ENCODE measurements around the gene CCDC92.

The CCDC92 gene

DNA sequence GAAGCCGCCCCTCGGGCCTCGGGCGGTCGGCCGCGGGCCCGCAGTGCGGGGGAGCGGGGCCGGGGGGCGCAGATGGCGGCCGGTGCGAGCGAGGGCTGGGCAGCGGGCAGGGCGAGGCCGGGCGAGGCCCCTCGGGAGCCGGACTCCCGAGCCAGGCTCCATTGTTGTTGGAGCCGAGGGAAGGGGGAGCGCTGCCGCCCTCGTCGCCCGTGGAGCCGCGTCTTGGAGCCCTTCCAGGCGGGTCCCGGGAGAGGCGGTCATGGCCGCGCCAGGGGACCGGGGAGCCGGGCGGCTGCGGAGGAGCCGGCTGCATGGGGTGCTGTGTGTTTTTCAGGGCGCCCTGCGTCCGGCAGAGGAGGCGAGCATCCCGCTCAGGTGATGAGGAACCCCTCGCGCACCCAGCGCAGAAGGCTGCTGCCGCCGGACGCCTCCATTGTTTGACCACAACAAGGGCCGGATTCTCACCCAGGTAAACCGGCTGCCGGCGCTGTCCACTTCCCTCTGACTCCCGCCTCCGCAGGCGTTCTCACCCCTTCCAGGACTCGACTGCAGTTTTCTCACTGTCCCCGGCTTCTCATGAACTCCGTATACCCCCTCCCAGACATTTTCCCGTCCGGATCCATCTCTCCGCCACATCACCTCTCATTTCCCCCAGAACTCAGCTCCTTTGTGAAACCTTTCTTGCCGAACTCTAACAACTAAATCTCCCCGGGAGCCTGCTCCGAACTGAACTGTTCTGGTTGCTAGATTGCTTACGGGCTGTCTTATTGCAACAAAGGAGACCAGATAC lies 1.1 kb upstream of the CCDC92 start:
- no peak for DNase-seq

DNA sequence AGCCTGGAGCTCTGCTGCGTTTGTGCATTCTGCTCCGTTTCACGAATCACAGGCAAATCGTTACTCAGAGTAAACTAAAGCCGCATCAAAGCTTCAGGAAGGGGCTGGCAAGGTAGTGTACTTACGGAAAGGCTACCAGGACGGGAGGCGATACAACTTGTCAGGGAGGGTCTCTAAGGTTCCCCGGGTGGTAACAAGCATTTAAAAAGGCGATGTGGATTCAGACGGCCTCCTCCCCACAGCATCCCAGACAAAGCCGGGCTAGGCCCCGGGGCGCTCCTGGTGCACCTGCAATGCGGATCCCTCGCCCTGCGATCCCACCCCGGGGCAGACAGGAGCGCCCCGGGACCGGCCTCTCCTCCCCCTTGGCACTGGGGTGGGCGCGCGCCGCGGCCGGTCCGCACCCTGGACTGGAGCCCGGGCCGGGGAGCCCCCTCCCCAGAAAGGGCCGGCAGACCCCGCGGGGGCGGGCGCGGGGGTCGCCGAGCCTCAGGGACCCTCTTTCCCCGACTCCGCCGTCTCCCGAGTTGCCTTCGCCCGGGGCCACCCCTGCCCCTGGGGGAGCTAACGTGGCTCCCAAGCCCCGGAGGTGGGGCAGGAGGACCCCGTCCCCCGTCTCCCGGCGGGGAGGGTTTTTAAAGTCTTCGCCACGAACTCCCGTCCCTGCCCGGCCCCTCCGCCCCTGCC lies 718 bp downstream of the CCDC92 start:
- peak; percentile 28 for DNase-seq

DNA sequence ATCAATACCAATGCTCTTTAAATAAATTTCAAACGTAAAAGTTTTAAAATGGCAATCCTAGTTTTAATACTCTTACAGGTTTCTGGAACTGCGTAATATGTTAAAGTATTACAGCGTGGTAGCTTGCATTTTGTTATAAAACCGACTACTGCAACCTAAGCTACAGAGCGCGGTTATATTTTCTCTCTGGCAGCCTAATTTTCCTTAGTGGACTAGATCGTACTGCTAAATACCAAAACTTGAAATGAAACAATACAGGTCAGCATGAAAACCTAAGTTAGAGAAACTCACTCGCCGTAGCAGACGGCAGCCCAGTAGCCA lies 1.2 kb downstream of the CCDC92 start:
- no peak for DNase-seq

DNA sequence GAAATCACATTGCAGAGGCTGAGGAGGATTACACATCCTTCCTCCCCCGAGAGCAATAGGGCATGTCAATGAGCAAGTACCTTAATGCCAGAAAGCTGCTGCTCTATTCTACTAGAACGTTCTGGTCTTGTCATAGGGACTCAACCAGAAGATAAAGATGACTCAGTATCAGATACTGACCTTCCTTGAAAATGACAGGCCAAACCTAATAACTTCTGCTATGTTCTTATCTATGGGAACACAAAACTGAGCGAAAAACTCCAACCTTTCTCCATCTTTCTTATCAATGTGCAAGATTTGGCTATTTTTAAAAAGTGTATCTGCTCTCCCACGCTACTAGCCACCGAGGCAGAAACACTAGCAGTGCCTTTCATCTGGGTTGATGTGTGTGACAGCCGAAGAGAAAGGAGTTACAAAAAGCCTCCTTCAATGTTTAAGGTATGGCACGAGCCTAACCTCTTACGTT lies 5.5 kb downstream of the CCDC92 start:
- no peak for DNase-seq

DNA sequence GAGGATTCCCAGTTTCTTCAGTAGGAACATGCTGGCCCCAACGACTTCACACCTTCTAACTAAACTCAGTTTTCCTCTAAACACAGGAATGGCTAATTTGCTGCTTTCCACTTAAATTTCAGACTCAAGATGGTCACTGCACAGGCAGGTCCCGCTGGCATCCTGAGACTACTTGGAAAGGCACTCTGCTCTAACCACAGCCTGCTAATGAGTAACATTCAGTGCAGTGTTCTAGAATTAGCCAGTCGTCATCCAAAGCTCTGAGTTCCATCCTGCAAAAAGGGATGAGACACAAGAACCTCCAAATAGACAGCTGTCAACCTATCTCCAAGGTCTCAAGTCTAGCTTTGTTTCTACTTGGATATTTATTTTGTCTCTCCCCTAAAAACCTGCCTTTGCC lies 6.0 kb downstream of the CCDC92 start:
- DNase-seq, result peak; percentile 75

DNA sequence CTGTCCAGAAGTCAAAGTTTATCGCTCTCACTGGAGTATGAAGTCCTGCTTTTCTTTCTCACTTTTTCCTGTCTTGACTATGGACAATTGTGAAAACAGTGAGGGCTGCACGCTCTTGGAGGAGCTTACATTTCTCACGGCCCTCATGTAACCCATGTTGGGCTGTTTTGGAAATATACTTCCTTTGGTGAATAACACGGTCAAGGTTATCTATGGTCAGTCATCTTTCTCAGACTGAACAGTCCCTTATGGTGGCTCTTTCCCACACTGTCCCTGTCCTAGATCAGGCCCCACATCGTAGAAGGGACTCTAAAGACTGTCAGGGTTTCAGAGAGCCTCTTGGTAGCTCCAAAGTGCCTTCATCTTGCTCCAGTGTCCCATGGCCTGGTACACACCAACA lies 7.2 kb downstream of the CCDC92 start:
- DNase-seq, result no peak

DNA sequence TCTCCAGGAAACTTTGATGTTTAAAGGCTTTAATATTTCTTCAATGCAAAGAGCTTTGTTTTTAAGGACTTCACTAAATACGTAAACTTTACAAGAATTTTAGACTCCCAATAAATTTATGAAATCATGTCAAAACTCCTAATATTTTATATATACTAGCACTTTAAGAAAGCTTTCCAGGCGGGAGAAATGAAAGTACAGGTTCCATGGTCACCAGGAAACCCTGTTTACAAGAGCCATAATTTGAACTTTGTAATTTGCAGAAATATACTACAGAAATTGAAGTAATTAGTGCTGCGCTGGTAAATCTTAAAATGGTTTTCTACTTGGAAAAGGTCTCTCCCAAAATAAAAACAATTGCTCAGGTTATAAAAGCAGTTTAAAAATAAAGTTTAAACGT lies 8.8 kb downstream of the CCDC92 start:
- DNase-seq, result no peak

DNA sequence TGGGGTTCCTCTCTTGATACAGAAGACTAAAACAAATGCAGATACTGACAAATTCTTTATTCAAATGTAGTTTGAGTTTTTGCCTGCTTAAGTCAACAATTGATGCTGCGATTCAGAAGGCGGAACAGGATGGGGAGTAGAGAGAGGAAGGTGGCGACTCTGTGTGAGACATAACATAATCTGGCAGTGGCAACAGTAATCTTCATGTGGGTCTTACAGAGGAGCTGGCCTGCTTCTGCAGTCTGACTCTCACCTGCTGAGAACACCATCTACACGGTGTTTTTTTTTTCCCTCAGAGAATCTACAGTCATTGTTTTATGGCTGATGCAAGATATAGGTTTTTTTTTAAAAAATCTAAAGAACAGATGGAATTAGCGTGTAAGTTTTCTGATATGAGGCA lies 10.1 kb downstream of the CCDC92 start:
- DNase-seq, result no peak

DNA sequence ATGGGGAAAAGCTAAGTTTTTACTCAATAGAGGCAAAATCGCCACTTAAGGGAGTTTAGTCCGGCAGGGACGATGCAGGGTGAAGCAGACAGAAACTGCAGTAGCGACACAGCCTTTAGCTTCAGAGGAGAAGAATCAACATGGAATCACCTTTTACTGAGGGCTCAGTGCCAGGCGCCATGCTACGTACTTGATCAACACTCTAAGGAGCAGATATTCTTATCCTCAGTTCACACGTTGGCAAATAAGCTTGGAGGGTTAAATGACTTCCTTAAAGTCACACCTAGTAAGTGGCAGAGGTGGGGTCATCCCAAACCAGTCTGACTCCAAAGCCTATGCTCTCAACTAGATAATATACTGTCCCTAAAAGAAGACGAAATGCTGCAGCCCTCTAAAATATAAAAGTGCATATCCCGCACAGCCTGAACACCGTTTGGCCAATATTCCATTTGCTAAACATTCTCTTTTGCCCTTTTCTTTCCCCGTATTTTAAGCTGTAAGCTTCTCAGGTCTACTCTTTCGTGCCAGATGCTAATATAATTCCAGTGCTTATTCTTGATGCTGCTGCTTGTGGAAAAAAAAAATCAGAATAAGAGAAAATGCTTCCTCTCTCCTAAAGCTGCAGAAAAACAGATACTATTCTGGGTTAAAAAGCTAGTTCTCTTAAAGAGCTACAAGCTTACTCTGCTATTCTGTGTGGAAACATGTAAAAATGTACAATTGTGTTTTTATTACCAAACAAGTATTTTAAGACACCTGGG lies 10.9 kb downstream of the CCDC92 start:
- DNase-seq, result no peak

DNA sequence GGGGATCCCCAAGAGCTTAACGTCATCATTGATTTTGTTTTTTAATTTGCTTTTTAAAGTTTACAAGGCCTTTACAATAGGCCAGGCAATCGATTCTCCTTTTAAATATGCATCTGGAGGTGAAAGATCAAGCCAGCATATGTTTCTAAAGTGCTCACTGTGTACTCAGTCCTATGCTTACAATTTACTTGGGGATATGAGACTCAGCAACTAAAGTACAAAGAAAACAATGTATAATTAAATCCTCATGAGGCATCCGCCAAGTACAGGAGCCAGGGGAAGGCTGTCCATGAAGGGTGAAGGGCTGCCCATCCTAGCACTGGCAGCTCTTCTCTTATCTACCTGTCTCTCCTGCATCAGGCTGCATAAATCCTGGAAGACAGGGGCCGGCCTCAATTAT lies 11.8 kb downstream of the CCDC92 start:
- no peak for DNase-seq

DNA sequence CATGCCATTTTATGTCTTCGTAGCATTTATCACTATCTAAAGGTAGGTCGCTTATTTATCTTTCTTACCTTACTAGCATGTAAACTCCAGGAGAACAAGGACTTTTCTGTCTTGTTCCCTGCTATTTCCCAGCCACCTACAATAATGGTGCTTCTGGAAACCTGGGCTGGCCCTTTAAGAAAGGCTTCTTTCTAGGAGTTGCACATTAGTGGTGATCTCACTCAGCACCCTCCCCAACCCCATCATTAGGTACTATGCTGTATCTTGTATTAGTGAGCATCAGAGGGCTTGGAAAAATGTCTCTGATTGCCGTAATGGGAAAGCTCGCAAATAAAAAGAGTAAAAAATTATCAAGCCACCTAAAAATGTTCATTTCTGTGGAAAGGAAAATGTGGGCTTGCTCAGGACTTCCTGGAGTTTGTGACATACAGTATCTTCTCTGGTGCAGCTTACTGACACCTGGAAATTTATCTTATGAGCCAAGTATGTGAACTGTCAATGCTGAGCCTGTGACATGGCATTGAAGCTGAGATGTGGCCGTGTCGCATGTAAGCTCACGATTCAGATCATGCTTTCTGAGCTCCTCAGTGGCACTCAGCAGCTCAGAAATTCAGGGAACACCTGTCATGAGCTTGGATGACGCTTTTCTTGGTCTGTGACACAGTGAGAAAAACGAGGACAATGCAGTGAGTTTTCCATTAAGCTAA lies 12.4 kb downstream of the CCDC92 start:
- no peak for DNase-seq

DNA sequence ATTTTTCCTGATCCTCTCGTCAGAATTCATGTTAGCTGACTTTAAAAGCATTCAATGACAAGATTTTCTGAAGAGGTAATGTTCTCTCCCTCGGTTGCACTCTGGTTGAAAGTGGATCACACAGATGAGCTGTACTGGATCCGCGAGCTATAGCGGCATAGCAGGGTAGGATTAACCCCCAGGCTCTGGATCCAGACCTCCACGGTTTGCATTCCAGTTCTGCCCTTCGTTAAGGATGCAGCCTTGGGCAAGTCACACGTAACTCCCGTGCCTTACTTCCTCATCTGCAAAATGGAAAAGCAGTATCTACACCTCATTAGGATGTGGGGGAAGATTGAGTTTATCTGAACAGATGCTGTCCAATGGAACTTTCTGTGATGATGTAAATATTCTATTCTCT lies 13.8 kb downstream of the CCDC92 start:
- DNase-seq, result no peak

DNA sequence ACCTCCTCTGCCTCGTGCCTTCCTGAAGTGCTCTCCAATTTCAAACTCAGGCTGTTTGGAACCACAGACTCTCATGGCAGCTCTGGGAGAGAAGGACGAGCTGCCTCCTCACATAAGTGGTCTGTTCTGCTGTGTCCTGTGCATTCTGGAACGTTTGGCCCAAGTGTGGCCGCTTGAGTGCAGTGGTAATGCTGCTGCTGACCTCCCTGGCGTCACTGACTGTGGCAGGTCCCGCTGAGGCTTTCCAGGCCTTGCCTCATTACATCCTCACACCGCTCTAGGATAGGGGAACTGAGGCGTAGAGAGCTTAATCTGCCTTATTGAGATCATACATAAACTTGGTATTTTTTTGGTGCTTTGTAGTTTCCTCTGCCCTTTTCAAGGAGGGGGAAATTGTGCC lies 14.2 kb downstream of the CCDC92 start:
- DNase-seq, result no peak

DNA sequence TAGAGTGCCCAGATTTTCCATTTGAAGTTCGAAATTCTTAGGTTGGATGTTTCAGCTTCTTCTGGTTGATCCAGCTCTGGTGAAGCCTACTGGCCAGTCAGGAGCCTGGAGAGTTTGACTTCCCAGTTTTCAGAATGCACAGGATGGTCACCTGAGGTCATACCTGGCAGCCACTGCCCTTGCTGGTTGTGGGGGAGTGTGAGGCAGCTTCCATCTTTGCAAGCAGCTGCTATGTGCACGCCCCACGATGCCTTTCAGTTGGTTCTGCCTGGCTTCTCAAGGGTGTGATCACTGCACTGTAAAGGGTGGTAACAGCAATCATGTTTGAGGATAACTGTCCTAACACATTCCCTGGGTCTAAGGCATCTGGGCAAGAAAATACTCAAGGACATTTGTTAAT lies 15.4 kb downstream of the CCDC92 start:
- DNase-seq, result no peak

DNA sequence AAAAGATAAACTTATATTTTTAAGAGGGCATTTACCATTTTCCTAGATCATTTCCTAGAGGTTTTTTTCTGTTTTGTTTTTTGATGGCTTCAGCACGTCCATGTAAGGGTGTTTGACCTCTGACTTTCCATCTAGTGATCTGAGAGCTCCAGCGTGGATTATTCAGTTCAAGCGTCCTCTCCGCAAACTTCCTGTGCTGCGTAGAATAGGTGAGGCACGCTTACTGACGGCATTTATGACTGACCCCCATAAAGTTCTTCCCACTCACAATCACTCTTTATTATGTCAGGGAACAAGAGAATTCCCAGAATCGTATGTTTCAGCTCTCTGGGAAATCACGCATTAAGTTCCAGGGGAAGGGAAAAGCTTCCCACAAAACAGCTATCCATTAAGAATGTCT lies 16.4 kb downstream of the CCDC92 start:
- DNase-seq, result no peak

DNA sequence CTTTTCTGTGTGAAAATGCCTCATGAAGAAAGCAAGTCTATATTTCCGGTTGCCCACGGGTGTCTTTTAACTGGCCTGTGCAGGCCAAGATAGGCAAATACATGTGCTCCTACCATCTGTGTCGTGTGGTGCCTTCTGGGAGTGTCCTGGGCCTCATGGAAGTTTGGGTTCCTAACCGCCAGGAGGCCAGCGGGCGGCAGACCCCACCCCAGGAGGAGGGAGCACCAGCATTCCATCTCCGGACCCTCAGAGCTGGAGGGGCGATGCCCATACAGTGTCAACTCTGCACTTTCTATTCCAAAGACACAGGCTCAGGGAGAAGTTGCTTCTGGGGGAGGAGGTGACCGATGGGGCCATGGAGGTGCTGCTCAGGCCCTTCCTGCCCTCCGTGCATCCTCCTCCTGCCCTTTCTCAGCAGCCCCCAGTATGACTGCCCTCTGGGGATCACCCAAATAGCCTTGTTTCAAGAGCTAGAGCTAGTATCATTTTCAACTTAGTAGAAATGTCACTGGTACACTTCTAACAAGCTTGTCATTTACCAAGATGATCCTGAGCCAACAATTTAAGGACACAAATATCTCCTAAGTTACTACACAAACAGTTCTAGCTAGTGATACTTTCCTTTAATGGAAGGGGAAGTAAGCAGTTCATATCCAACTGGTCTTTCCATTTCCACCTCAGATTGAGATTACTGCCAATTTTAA lies 17.8 kb downstream of the CCDC92 start:
- DNase-seq, result no peak

DNA sequence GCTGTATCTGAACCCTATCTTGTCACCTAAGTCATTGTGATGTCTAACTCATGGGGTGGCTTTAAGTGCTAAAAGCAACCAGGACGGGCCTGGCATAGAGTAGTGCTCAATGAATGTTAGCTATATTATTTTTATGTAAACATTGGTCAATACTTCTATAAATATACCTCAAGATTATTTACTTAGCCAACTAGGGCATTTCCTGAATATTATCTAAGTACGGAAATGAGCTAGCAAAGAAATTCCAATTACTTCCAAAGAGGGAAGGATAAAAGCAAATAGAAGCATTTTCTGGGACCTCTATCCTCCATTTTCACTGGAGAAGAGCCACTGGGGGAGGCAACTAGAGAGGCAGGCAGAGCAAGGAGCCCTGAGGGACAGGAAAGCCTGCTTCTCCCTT lies 20.6 kb downstream of the CCDC92 start:
- peak; percentile 22 for DNase-seq

DNA sequence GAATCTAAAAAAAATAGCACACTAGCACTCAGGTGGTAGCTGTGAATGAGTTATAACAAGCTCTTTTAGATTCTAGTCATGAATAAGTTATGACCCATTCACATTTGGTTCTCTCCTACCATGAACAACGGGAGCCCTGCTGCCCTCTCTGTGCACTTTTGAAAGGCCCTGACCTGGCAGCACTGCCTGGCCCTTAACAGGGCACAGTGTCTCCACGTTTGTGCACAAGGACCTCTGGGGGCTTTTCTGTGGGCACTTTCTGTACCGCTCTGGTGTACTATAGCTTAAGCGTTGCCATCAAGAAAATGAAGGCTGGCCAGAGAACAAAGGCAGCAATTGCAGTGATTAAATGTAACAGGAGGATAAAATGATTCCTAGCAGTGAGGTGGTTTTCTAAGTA lies 21.2 kb downstream of the CCDC92 start:
- no peak for DNase-seq

DNA sequence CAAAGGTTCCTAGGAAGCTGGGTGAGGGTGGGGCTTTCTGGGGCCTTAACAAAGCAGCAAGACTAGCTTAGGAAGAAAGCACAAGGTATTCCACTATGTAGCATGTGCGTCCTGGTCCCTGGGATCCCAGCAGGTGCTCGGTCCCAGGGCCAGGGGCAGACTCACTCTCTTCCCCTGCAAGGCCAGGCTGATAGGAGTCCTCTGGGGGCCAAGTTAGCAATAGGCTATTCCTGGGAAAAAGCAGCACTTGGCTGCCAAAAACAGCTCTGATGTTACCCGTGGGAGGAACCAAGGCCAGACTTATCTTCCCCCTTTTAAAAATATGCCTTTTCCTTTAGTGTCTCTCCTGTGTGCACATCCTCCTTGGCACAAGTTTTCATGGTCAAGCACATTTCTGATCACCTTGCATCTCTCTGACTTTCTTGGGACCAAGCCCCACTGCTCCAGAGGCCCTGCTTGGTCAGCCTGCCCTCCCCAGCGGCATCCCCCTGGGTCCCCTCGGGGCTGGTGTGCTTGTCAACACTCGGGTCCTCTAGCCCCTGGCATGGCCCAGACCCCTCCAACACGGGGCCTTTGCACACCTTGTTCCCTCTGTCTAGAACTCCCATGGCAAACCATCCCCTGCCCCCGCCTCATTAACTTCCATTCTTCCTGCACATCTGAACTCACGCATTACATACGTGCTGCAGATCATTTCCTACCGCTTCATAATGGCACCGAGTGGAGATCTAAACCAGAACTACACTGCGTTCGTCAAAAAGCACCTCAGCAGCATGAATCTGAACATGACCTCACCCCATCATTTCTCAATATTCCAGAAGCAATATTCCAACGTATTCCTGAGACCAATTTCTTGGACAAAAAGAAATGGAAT lies 21.9 kb downstream of the CCDC92 start:
- DNase-seq, result no peak

DNA sequence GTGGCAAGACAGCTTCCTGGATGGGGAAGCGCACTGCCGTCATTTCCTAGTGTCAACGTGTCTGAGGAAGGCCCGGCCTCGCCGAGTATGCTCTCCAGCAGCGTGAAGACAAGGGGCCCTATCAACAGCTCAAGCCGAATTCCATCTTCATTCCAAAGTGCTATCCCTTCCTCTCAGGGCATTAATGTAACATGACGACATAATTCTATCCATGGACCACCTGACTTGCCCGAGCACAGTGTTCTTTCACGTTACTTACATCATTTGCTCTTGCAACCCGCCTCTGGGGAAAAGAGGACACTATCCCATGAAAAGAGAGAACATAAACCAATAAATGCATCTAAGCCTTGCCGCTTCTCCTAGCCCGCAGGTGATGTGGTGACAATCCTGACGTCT lies 22.9 kb downstream of the CCDC92 start:
- DNase-seq, result no peak

All from HCEC 1CT (cell line).